HepG2 (cell line): ENCODE measurements around the gene RIPOR3. TPM values are rescaled to one million over a fixed set of nuclear protein-coding genes. Genes with fewer than 3 reads are reported as not detected.
A peak's percentile ranks its signal among the peaks of the same experiment; 100 is the strongest.

Experiments used
- AFF4 ChIP-seq: sonication (generic); formaldehyde crosslinking; IDR thresholded peaks from 2 replicates; pipeline ENCODE4 v1.4.0; 2020; ENCODE audit warnings: missing genetic modification reagents
- BRCA1 ChIP-seq: sonication (generic); formaldehyde crosslinking; IDR thresholded peaks from 2 replicates; pipeline ENCODE4 v1.4.0; 2020; ENCODE audit warnings: missing genetic modification reagents
- DDIT3 ChIP-seq: sonication (generic); formaldehyde crosslinking; IDR thresholded peaks from 2 replicates; pipeline ENCODE4 v1.4.0; 2020; ENCODE audit warnings: mild to moderate bottlenecking, missing genetic modification reagents
- FOXM1 ChIP-seq: sonication (generic); formaldehyde crosslinking; IDR thresholded peaks from 2 replicates; pipeline ENCODE4 v1.5.0; 2020; ENCODE audit warnings: missing genetic modification reagents
- HNRNPK ChIP-seq: fragments of 200-400 bp; formaldehyde crosslinking; IDR thresholded peaks from 2 replicates; pipeline ENCODE4 v1.6.1; 2018; ENCODE audit warnings: low read length, low read depth, moderate library complexity, mild to moderate bottlenecking; ENCODE audit not compliant: poor library complexity, severe bottlenecking
- LBX2 ChIP-seq: sonication (generic); formaldehyde crosslinking; IDR thresholded peaks from 2 replicates; pipeline ENCODE4 v1.5.0; 2020; ENCODE audit warnings: missing genetic modification reagents, mild to moderate bottlenecking, borderline replicate concordance
- MXD4 ChIP-seq: IDR thresholded peaks from 2 replicates; pipeline ENCODE4 v1.6.1; 2016; ENCODE audit warnings: mild to moderate bottlenecking, missing biosample characterization, missing genetic modification reagents
- RORA ChIP-seq: sonication (generic); formaldehyde crosslinking; IDR thresholded peaks from 2 replicates; pipeline ENCODE4 v1.5.0; 2020; ENCODE audit warnings: mild to moderate bottlenecking, missing genetic modification reagents, moderate library complexity
- SATB2 ChIP-seq: sonication (generic); formaldehyde crosslinking; IDR thresholded peaks from 2 replicates; pipeline ENCODE4 v1.5.0; 2020; ENCODE audit warnings: missing genetic modification reagents
- SP140L ChIP-seq: sonication (generic); formaldehyde crosslinking; IDR thresholded peaks from 2 replicates; pipeline ENCODE4 v1.4.0; 2020; ENCODE audit warnings: missing genetic modification reagents, borderline replicate concordance
- STAT6 ChIP-seq: sonication (generic); formaldehyde crosslinking; IDR thresholded peaks from 2 replicates; pipeline ENCODE4 v1.4.0; 2020; ENCODE audit warnings: missing genetic modification reagents, mild to moderate bottlenecking, borderline replicate concordance
- TOPORS ChIP-seq: sonication (generic); formaldehyde crosslinking; IDR thresholded peaks from 2 replicates; pipeline ENCODE4 v1.8.0; 2023; ENCODE audit warnings: mild to moderate bottlenecking, missing genetic modification reagents
- ZBTB38 ChIP-seq: sonication (generic); formaldehyde crosslinking; IDR thresholded peaks from 2 replicates; pipeline ENCODE4 v1.5.1; 2020; ENCODE audit warnings: mild to moderate bottlenecking, missing genetic modification reagents
- ZBTB46 ChIP-seq: sonication (generic); formaldehyde crosslinking; IDR thresholded peaks from 2 replicates; pipeline ENCODE4 v1.4.0; 2020; ENCODE audit warnings: mild to moderate bottlenecking, missing genetic modification reagents, borderline replicate concordance
- ZC3H4 ChIP-seq: sonication (generic); formaldehyde crosslinking; IDR thresholded peaks from 2 replicates; pipeline ENCODE4 v1.4.0; 2020; ENCODE audit warnings: missing genetic modification reagents, borderline replicate concordance
- ZNF230 ChIP-seq: sonication (generic); formaldehyde crosslinking; IDR thresholded peaks from 2 replicates; pipeline ENCODE4 v1.4.0; 2020; ENCODE audit warnings: mild to moderate bottlenecking, missing genetic modification reagents
- ZNF660 ChIP-seq: sonication (generic); formaldehyde crosslinking; IDR thresholded peaks from 2 replicates; pipeline ENCODE4 v1.5.1; 2020; ENCODE audit warnings: mild to moderate bottlenecking, low read depth, missing genetic modification reagents, borderline replicate concordance
- ZNF747 ChIP-seq: sonication (generic); formaldehyde crosslinking; IDR thresholded peaks from 2 replicates; pipeline ENCODE4 v1.8.1; 2023; ENCODE audit warnings: missing genetic modification reagents, mild to moderate bottlenecking, borderline replicate concordance
- ZNF761 ChIP-seq: sonication (generic); formaldehyde crosslinking; conservative IDR thresholded peaks from 2 replicates; pipeline ENCODE4 v1.4.0; 2020; ENCODE audit warnings: mild to moderate bottlenecking, missing genetic modification reagents
- polyA plus RNA-seq, 8 experiments: library from polyadenylated mRNA; depleted of rRNA in 3 of 8; stranded (reverse) in 7 of 8; unstranded in 1 of 8; fragments of >200 nt; fragmentation: Illumina TruSeq in 4 of 8; extraction: Trizol in 4 of 8; gene quantifications; 2 replicates each; pipeline versions ENCODE4 v1.2.1 to v1.2.3, GENCODE V29; 2011 to 2016; ENCODE audit warnings: low read depth in 4 of 8, missing spikeins in 1 of 8, mixed read lengths in 1 of 8; ENCODE audit not compliant: insufficient read depth in 1 of 8
- total RNA-seq, 5 experiments: library from RNA; depleted of rRNA; stranded (reverse); fragments of >200 nt; fragmentation: Illumina TruSeq; extraction: Trizol; gene quantifications; 2 replicates each; pipeline ENCODE4 v1.2.3, GENCODE V29; 2016; ENCODE audit warnings: low read depth in 1 of 5

The RIPOR3 gene
- total and polyA plus RNA-seq, 2 of the 13 experiments (the other 11 are each of a cell fraction or from before 2014, with no cell fraction given): 0.18 TPM; not detected in 1

GRCh38 chr20:50645253-50646068 lies 45.9 kb downstream of the RIPOR3 start (continued):
- no peak for TF ChIP-seq HNRNPK
- peak; percentile 99 for TF ChIP-seq ZBTB38 (CRISPR knock-in tag)
- TF ChIP-seq ZNF761 (CRISPR knock-in tag): peak; percentile 97
- TF ChIP-seq FOXM1 (CRISPR knock-in tag): no peak
- no peak for TF ChIP-seq RORA (CRISPR knock-in tag)
- TF ChIP-seq TOPORS: no peak
- no peak for TF ChIP-seq ZBTB46 (CRISPR knock-in tag)
- TF ChIP-seq ZNF660 (CRISPR knock-in tag): no peak
- peak; percentile 82; the same call in 1 of the 2 replicates for TF ChIP-seq LBX2 (CRISPR knock-in tag)
- TF ChIP-seq AFF4 (CRISPR knock-in tag): no peak; the same call in 1 of the 2 replicates
- peak; percentile 99 for TF ChIP-seq MXD4 (CRISPR knock-in tag)
- TF ChIP-seq ZC3H4 (CRISPR knock-in tag): no peak; the same call in 1 of the 2 replicates
- peak; percentile 78; the same call in 1 of the 2 replicates for TF ChIP-seq ZNF230 (CRISPR knock-in tag)
- TF ChIP-seq STAT6 (CRISPR knock-in tag): peak; percentile 77; the same call in 1 of the 2 replicates
- peak; percentile 79; the same call in 1 of the 2 replicates for TF ChIP-seq BRCA1 (CRISPR knock-in tag)
- TF ChIP-seq SATB2 (CRISPR knock-in tag): no peak
- no peak for TF ChIP-seq DDIT3 (CRISPR knock-in tag)
- peak; percentile 62; the same call in 1 of the 2 replicates for TF ChIP-seq SP140L (CRISPR knock-in tag)
- peak; percentile 95; the same call in 1 of the 2 replicates for TF ChIP-seq ZNF747 (CRISPR knock-in tag)
